GM10266 (cell line): ENCODE results near the gene TAAR8.

Experiments used
- DNase-seq: peaks from one replicate; pipeline ENCODE4 v3.0.0; 2012; ENCODE audit errors: extremely low spot score
- CTCF ChIP-seq: IDR thresholded peaks from 2 replicates; pipeline ENCODE4 v1.5.1; 2012; ENCODE audit warnings: mild to moderate bottlenecking, low read depth; ENCODE audit not compliant: control insufficient read depth, insufficient read depth; ENCODE audit errors: missing control alignments

TAAR8 gene

DNA sequence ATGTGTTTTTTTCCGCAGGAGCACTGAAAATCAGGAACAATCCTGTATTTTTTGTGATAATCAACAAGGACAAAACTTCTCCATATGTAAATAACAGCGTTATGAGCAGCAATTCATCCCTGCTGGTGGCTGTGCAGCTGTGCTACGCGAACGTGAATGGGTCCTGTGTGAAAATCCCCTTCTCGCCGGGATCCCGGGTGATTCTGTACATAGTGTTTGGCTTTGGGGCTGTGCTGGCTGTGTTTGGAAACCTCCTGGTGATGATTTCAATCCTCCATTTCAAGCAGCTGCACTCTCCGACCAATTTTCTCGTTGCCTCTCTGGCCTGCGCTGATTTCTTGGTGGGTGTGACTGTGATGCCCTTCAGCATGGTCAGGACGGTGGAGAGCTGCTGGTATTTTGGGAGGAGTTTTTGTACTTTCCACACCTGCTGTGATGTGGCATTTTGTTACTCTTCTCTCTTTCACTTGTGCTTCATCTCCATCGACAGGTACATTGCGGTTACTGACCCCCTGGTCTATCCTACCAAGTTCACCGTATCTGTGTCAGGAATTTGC is 17.8 kb downstream of the TAAR8 start, which contains the start of gene TAAR6:
TAAR6 (plus strand) TSS at position 102 of the 557 bp plus-strand sequence; CDS start at position 102, 0 bp downstream.
- TF ChIP-seq CTCF = no peak
- DNase-seq = no peak

- DNase-seq = no peak
- no peak for TF ChIP-seq CTCF
Measured at GRCh38 chr6:132571774-132572173, 19.3 kb downstream of the TAAR8 start.

DNA sequence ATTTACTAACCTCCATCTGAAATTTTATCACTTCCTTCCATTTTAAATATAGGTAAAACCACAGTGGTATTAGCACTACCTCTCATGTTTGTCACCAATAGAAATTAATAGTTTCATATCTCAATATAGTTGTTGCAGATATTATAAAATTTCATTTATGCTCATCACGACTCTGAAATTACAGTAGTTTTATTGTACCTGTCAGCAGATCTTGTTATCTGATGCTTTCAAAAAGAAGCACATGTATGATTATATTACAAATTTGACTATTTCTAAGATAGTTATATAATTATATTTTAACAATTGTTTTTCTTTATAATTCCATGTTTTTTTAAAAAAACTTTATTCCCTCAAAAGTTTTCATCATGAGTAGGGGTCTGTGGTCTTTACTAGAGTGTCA is 32.2 kb downstream of the TAAR8 start:
- TF ChIP-seq CTCF = no peak

GRCh38 chr6:132587424-132587823 is 35.0 kb downstream of the TAAR8 start:
- TF ChIP-seq CTCF = no peak
- no peak for DNase-seq

More for the DNA sequence above, 32.2 kb downstream of the TAAR8 start:
- no peak for DNase-seq

DNA sequence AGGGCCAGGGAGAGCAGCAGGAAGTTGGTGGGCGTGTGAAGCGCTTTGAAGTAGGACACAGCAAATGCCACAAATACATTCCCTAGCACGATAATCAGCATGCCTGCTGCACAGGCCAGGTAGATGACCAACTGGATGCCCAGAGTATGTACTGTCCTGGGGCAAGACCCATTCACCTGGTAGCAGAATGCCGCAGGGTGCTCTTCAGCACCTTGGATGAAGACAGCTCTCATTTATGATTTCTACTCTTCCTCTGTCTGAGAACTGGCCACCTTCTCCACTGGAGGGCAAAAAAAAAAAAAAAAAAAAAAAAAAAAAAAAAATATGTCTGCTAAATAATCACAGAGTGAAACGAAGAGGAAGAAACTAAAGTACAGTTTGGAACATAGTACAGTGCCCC is 37.0 kb downstream of the TAAR8 start, which contains the start of gene TAAR5:
TAAR5 (minus strand) TSS at position 288 of the 400 bp plus-strand sequence; CDS start at position 233, 55 bp downstream.
- DNase-seq = no peak
- TF ChIP-seq CTCF = no peak

DNA sequence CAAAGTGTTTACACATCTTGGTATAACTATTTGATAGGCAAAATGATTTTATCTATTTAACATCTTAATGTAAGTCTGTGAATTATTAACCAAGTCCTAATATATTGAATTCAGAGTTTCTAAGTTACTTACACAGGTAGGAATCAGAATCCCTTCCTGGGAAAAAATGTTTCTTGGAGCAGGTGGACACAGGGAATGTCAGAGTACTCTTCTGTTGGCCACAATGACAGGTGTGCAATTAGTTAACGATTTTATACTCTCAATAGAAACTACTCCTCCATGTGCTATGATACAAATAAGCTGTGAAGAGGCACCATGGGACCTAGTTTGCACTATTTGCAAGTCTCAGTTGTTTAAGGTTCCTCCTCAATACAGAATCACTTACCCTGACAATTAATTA is 37.9 kb downstream of the TAAR8 start:
- TF ChIP-seq CTCF = no peak
- DNase-seq = no peak

- no peak for TF ChIP-seq CTCF
- DNase-seq = no peak
Measured at GRCh38 chr6:132592855-132593254, 40.4 kb downstream of the TAAR8 start.
